HPDE6-E6E7 (cell line): Measurements from ENCODE around the gene FAM151B.
A peak's percentile ranks its signal among the peaks of the same experiment; 100 is the strongest.
"Not testable (repeated sequence)": the region's sequence is repeated elsewhere in the genome, so short reads cannot be mapped to it uniquely, and the experiment has no call there.

Experiments
- DNase-seq: peaks from one replicate; pipeline ENCODE4 v3.0.0; 2011; ENCODE audit warnings: missing footprints; ENCODE audit errors: extremely low spot score

FAM151B gene, protein sequence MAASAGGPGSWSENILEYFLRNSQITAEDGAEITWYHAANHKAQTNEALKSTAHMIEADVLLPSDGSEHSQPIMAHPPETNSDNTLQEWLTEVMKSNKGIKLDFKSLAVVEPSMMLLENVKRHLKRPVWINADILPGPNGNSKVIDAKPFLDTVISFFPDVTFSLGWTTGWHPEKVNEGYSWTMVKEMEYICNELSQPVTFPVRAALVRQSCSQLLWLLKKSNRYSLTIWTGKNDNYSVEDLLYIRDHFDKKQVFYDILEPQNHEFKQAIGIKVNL

DNA sequence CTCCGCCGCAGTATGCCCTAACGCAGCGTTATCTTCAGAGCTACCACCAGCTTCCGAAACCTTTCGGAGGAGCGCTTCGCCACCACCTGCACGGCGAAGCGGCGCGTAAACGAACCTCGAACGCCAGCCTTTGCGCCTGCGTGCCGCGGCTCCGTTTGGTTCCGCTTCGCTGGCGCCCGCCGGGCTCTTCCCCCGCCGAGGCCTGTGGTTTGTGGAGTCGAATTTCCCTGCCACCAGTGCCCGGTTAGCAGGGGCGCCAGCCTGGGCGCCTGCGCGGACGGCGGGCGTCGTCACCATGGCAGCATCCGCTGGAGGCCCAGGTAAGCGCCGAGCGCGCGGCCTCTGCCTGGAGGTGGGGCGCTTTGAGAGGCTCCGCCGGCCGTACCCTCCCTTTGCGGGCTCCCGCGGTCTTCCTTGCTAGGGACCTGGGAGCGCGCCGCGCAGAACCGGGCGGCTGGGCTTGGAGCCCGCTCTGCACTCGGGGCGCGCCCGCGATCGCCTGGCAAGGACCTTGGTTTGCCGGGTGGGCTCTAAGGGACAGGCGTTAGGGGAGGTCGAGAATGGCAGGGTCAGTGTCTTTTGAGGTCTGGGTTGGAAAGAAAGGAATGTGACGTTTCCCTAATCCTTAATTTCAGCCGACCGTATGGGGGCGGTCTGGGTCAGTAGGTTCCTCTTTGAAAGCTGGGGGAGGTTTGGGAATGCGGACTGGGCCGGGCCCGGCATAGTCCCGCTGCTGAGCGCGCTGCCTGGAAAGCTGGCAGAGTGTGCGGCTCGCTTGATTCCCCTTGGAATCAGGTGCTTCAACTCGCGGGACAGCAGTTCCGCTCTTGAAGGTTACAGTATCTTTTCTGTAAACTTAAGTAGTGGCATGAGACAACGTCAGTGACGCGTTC, at the start of gene FAM151B:
Gene FAM151B, plus strand, starts transcription at position 272 of the 893 bp plus-strand sequence. Its CDS starts 24 bp downstream, at position 296.
- DNase-seq, result peak; percentile 97

DNA sequence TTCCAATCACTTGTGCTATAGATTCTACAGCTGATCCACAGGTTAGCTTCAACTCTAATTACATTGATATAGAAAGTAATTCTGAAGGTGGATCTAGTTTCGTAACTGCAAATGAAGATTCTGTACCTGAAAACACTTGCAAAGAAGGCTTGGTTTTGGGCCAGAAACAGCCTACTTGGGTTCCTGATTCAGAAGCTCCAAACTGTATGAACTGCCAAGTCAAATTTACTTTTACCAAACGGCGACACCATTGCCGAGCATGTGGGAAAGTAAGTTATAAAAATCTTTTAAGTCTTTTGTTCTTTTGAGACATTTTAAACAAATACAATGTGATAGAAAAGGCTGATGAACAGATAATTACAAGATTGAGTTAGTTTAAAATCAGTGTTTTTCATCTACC, 49.2 kb upstream of the FAM151B start:
- DNase-seq, result no peak

DNA sequence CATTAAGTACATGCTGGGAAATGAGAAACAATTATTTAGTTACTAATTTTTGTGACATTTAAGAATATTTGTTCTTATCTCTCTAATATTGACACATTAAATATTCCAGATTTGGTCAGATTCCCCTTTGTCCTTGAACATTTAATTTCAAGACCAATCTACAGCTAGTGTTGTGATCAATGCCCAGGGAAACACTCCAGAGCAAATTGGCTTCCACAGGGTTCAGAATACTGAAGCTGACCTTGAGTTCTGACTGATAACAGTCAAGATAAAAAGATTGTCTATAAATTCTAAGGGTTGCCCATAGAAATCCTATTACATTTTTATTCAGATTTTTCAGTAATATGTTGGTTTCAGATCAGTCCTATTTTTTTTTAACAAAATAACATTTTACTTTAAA, 48.7 kb upstream of the FAM151B start:
- no peak for DNase-seq

DNA sequence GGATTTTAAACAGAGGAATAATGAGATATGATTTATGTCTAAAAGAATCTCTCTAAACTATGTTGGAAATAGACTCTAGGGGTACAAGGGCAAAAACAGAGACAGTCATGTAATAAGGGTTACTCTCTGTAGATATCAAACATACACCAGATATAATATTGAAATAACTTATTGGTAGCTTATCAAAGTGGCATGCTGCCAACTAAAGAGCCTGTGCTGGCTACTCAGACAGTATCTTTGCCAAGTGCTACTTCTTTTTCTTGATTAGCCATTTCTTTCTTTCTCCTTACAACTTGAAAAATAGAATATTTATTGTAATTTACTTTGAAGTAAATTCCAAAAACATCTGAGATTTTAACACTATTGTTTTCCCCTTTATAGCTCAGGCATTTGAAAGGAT, 45.2 kb upstream of the FAM151B start:
- no peak for DNase-seq

DNA sequence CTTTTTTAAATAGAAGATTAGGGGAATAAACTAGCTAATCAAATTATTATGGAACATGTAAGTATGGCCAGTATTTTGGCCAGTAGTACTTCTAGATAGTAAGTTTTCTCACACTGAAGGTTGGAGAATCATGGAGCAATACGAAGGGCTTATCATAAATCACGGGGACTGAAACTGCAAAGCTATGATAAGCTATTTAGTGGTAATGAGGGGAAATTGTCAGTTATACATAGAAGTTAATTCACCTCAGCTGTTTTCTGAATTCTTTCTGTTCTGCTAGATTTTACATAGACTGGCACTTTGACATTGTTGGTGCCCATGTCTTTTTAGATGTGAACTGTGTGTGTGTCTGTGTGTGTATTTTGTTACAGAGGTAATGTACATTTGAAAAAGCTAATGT, 34.5 kb upstream of the FAM151B start:
- DNase-seq, result no peak

DNA sequence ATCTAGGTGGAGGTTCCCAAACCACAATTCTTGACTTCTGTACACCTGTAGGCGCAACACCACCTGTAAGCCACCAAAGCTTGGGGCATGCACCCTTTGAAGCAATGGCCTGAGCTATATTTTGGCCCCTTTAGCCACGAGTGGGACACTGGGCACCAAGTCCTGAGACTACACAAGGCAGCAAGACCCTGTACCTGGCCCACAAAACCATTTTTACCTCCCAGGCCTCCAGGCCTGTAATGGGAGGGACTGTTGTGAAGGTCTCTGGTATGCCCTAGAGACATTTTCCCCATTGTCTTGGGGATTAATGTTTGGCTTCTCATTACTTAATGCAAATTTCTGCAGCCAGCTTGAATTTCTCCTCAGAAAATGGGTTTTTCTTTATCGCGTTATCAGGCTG, 24.6 kb upstream of the FAM151B start:
- no peak for DNase-seq

DNA sequence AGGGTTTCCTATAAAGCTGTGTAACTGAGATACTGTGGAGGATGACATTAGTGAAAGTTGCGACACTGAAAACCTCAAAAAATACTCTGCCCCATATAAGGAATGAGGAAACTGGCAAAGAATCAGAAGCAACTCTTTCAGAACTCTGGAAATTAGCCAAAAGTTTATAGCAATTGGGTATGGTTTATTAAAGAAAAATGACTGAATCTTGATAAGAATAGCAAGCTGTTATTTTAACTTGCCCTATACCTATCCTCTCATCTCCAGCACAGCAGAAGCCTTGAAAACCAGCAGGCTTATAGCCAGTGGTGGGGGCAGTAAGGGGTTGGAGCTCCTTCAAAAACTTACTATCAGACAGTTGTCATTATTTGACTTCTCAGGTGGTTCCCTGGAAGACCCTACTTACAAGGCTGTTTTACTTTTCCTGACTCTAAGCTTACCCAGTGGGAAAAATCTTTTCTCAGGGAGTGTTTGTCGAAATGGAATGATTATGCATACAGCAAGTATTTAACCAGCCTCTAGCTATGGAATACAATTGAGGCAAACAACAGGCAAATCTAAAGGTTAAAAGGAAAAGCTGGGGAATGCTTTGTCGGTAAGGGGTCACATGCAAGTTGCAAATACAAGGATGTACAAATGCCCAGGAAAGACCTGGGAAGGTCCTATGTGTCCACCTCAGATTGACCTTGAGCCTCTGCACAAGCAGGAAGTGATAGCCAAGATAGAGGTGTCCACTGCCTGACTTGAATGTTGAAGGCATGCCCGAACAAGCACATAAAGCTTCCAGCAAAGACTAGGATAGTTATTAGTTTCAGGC, 21.0 kb upstream of the FAM151B start:
- DNase-seq, result peak; percentile 58

DNA sequence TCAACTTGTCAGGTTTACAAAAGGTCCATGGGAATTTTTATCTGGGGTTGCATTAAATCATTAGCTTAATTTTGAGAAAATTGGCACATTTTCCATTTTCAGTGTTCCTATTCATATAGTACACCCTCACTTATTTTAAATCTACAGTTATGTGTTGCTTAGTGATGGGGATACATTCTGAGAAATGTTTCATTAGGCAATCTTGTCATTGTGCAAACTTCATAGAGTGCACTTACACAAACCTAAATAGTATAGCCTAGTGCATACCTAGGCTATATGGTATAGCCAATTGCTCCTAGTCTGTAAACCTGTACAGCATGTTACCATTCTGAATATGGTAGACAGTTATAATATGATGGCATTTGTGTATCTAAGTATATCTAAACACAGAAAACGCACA, 19.8 kb upstream of the FAM151B start:
- no peak for DNase-seq

DNA sequence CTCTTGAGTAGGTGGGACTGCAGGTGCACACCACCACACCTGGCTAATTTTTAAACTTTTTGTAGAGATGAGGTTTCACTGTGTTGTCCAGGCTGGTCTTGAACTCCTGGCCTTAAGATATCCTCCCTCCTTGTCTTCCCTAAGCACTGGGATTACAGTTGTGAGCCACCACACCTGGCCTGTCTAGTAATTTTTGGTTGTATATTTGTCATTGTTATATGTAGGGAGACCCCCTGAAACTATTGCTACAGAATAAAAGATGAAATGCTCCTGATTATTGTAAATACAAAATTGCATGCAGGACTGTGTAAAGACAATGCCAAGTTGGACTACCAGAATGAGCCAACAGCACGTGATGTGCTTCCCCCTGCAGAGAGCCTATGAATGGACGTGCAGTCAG, 17.3 kb upstream of the FAM151B start:
- not testable (repeated sequence) for DNase-seq

DNA sequence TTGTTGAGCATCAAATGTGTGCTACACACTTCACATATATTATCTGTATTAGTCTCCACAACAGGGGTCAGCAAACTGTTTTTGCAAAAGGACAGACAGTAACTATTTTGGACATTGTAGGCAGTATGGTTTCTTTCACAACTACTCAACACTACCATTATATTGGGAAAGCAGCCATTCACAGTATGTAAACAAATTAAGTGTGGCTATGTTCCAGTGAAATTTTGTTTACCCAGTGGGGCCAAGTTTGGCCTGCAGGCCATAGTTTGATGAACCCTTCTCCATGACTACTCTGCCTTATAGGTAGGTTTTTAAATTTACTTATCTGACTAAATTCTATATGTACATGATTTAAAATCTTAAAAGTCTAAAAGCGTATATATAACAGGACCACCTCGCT, 13.0 kb upstream of the FAM151B start:
- no peak for DNase-seq

DNA sequence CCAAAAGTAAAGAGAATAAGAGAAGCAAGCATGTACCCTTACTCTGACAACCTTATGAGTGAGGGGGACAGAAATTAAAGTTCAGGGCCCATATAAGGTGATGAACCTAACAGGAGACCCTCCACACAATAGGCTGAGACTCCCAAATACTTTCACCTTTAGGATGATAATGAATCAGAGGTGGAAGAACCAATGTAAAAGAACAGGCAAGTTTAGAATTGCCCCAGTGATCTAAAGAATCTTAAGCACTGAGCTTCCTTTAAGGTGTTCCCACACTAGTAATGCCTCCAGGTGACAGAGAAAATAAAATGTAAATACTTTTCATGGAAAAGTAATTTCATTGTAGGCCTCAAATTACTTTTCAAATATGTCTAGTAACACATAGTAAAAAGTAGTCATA, 8.2 kb upstream of the FAM151B start:
- DNase-seq, result no peak

DNA sequence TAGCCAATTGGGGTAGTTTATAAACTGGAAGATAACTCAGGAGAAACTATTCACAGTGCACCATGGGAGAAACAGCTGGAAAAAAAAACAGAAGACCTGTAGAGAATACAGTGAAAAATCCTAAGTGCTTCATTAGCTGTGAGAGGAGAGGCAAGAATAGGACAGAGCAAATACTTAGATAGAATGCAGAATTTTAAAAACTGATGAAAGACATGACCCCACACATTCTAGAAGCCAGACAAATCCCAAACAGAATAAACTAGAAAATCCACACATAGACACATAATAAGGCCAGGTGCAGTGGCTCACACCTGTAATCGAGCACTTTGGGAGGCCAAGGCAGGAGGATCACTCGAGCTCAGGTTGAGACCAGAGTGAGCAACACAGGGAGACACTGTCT, 7.5 kb upstream of the FAM151B start:
- no peak for DNase-seq

DNA sequence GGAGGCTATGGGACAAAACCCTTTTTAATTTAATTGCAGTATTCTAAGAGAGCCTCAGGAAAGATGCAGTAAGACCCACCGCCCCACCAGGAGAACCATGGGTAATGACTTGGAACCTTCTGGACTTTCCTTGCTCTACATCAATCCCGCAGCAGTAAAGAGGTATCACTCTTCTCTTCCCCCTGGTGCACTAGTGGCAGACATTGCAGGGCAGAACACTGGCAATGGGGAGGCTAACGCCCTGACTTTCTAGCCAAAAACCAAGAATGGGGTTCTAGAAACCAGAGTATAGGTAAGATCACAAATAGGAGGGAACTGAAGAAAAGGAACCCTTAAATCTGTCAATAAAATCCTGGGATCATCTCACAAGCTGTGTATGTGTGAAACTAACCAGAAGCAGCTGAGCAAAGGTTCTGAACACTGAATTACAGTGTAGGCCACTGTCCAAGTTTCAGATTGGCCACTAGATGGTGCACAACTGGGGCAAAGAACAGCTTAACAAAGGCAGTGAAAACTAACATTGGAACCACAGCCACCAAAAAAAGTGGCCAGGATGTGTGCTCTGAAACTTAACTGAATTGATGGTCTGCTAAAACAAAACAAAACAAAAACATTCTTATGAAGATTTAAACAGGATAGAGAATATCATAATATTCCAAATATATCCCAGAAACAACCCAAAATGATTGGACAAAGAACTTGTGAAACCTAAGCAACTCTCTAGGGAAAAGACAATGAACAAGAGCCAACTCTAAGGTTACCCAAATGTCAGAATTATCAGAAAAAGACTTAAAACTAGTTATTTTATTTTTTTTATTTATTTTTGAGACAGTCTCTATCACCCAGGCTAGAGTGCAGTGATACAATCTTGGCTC, 6.6 kb upstream of the FAM151B start:
- peak; percentile 27 for DNase-seq

DNA sequence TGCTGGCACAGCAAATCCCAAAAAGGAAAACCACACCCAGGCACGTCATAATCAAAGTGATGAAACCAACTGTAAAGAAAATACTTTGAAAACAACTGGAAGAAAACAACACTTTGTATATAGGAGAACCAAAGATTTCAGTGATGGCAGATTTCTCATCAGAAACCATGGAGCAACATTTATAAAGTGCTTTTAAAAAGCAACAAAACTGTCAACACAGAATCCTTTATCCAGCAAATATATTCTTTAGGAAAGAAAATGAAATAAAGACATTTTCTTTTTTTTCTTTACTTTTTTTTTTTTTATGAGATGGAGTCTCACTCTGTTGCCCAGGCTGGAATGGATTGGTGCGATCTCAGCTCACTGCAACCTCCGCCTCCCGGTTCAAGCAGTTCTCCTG, 5.3 kb upstream of the FAM151B start:
- no peak for DNase-seq

DNA sequence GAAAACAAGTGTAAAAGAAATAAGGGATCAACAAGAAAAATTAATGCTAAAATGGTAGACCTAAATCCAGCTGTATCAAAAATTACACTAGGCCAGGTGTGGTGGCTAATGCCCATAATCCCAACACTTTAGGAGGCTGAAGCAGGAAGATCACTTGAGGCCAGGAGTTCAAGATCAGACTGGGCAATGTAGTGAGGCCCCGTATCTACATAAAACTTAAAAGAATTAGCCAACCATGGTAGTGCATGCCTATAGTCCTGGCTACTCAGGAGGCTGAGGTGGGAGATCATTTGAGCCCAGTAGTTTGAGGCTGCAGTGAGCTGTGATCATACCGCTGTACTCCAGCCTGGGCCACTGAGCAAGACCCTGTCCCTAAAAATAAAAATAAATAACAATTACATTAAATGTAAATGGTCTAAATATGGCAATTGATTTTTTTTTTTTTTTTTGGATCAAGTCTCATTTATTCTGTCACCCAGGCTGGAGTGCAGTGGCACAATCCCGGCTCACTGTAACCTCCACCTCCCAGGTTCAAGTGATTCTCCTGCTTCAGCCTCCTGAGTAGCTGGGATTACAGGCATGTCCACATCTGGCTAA, 4.2 kb upstream of the FAM151B start:
- DNase-seq, result no peak

DNA sequence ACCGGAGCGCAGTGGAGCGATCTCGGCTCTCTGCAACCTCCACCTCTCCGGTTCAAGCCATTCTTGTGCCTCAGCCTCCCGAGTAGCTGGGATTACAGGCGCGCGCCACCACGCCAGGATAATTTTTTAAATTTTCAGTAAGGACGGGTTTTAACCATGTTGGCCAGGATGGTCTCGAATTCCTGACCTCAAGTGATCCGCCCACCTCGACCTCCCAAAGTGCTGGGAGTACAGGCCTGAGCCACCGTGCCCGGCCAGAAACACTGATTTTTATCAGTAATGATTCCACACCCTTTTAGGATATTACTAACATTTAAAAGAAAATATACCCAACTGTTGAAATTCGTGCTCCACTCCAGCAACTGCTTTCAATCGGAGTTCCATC, 464 bp upstream of the FAM151B start:
- no peak for DNase-seq

DNA sequence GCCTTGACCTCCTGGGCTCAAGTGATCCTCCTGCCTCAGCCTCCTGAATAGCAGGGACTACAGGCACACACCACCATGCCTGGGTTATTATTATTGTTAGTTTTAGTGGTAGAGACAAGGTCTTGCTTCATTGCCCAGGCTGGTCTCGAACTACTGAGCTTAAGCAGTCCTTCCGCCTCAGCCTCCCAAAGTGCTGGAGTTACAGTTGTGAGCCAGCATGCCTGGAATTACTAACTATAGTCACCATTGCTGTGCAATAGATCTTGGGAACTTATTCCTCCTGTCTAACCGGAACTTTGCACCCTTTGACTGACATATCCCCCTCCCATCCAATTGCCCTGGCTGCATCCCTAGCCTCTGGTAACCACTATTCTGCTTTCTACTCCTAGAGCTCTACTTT, 3.4 kb downstream of the FAM151B start:
- no peak for DNase-seq

DNA sequence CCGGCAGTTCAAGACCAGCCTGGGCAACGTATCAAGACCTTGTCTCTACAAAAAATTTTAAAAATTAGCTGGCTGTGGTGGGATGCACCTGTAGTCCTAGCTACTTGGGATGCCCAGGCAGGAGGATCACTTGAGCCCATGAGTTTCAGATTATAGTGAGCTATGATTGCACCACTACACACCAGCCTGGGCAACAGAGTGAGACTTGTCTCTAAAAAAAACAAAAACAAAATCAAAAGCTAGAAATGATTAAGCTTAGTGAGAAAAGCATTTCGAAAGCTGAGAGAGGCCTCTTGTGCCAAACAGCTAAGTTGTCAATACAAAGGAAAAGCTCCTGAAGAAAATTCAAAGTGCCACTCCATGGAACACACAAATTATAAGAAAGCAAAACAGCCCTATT, 4.8 kb downstream of the FAM151B start:
- no peak for DNase-seq

DNA sequence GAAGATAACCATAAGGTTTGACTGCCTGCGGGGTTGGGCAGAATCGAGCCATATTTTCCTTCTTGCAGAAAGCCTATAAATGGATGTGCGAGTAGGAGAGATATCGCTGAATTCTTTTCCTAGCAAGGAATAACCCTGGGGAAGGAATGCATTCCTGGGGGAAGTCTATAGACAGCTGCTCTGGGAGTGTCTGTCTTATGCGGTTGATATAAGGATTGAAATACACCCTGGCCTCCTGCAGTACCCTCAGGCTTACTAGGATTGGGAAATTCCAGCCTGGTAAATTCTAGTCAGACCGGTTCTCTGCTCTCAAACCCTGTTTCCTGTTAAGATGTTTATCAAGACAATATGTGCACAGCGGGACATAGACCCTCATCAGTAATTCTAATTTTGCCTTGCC, 5.5 kb downstream of the FAM151B start:
- not testable (repeated sequence) for DNase-seq

DNA sequence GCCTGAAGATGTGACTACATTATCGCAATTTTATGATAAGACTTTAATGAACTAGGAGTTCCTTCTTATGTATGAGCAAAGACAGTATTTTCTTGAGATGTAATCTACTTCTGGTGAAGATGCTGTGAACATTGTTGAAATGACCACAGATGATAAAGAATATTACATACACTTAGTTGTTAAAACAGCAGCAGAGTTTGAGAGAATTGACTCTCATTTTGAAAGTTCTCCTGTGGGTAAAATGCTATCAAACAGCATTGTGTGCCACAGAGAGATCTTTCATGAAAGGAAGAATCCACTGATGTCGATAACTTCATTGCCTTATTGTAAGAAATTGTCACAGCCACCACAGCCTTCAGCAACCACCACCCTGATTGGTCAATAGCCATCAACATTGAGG, 8.0 kb downstream of the FAM151B start:
- DNase-seq, result no peak

DNA sequence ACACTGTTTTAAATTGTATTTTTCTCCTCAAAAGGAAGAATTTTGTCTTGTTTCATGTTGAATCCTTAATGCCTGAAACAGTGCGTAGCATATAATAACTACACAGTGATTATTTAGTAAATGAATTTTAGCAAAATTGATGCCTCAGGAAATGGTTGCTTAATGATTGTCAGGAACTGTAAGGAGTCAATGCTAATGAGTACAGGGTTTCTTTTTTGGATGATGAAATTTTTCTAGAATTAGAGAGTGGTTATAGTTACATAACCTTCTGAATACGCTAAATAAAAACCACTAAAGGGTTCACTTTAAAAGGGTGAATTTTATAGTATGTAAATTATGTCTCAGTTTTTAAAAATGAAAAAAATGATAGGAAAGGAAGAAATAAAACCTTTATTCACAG, 14.9 kb downstream of the FAM151B start:
- DNase-seq, result no peak
